ENCODE measurements around the gene DNM3.

- TF ChIP-seq POLR2AphosphoS5 (IDR thresholded peaks at IDR 0.05; ENCODE audit: borderline replicate concordance, low read depth, low read length) (no peak), EZH2 (IDR thresholded peaks at IDR 0.05) (no peak), FOXP2 (optimal IDR thresholded peaks at IDR 0.05; ENCODE audit: control extremely low read depth, extremely low read length, insufficient read depth) (no peak)
These were observed 562.8 kb downstream of the DNM3 start for GRCh38 chr1:172404121-172404520.

All from SK-N-MC (cell line).